Smooth muscle cell of the umbilical artery (primary cell): Measurements from ENCODE around the gene CERS6. TPM values are rescaled to one million over a fixed set of nuclear protein-coding genes. Genes with fewer than 3 reads are reported as not detected.

ENCODE experiments used
- total RNA-seq: library from RNA; depleted of rRNA; stranded (reverse); fragments of >200 nt; gene quantifications from 2 replicates; pipeline ENCODE4 v1.2.3, GENCODE V29; 2014

Gene CERS6, protein sequence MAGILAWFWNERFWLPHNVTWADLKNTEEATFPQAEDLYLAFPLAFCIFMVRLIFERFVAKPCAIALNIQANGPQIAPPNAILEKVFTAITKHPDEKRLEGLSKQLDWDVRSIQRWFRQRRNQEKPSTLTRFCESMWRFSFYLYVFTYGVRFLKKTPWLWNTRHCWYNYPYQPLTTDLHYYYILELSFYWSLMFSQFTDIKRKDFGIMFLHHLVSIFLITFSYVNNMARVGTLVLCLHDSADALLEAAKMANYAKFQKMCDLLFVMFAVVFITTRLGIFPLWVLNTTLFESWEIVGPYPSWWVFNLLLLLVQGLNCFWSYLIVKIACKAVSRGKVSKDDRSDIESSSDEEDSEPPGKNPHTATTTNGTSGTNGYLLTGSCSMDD
- total RNA-seq = 19.9 and 24.2 TPM in 2 replicates

DNA sequence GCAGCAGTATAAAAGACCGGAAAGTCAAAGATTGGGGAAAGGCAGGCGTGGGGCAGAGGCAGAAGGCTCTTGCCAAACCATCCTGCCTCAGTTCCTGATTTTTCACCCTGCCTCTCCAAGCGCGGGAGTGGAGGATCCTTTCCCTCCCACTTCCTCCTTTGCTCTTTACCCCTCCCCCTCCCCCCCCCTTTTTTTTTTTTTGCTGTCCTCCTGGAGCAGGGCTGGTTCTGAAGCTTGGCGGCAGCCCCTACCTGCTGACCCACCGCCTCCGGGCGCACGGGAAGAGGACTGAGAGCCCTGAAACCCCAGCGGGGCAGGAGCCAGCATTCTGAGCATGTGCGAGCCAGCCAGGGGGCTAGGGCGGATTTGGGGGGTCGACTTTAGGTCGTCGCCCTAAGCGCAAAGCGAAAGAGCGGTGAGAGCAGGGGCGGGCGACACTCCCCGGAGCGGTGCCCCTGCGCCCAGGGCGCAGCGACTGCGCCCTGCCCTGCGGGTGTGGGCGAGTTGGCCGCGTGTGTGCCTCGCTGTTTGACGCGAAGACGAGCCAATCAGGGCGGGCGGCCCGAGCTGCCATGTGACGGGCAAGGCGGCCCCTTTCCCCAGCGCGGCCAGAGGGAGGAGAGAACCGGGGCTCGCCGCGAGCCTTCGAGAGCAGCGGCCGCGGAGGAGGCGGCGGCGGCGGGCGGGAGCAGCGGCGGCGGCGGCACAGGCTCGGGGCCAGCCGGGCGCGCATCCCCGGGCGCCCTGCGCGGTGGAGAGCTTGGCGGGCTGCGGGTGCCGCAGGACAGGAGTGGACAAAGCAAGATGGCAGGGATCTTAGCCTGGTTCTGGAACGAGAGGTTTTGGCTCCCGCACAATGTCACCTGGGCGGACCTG is at the start of gene CERS6:
TSS of gene CERS6 (plus strand) at position 628 of the 876 bp plus-strand sequence. CDS start at position 805, 177 bp downstream.

DNA sequence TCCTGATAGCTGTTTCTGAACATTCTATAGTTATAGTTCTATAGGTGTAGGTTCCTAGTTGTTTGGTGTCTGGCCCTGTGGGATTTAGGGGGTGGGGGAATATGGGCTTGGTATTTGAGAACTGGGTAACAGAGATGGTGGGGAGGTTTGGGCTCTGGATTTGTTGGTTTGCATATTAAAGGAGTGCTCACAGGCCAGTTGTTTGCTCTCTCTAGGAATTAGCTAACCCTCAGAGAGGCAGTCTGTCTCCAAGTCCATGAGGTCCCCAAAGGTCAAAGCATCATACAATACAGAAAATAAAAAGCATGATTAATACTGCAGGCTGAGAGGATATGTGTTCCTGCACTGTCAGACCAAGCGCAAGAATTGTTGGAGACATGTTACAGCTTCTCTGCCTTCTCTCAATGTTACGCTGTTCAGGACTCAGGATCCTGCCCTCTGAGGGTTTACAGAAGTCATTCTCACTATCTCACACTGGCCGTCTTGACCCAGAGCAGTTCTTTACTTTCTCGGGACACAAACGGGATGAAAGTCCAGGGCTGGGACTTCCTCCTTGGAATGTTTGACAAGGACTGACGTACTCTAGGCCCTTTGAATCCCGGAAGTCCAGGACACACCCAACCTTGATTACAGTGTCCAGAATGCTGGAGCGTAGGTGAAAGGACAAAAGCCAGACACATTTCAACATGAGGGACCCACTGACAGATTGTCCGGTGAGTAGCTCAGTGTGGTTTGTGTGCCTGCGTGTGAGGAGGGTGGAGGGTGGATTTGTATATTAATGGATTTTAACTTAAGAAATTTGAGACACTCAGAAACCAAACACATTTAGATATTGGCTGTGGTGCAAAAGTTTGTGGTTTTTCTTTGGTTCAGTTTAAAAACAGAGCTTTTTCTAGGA is 346.1 kb downstream of the CERS6 start, which contains the start of gene NOSTRIN:
TSS of gene NOSTRIN (plus strand) at position 677 of the 898 bp plus-strand sequence. CDS start at position 687, 10 bp downstream.

Other genes with a start within 250 kb of the CERS6 start
- 19.3 and 31.3 TPM in 2 replicates for gene STK39, start 208.7 kb upstream of the CERS6 start, total RNA-seq